Neural progenitor cell (in vitro differentiated cells): ENCODE data around the gene PCLO. TPM values are rescaled to one million over a fixed set of nuclear protein-coding genes. Genes with fewer than 3 reads are reported as not detected.

Experiments used
- DNase-seq: peaks from one replicate; pipeline ENCODE4 v3.0.0-alpha.2; 2016; ENCODE audit warnings: low spot score
- H2AFZ ChIP-seq: fragments of 200-600 bp; sonication (generic); replicated peaks from 2 replicates; pipeline ENCODE4 v1.6.1; 2016; ENCODE audit warnings: antibody characterized with exemption
- H3F3A ChIP-seq: fragments of 200-600 bp; sonication (generic); 2 replicates; pipeline ENCODE4 v1.6.1; 2016; ENCODE audit warnings: antibody characterized with exemption, low read depth
- H3K27ac ChIP-seq: fragments of 200-600 bp; sonication (generic); 2 replicates; pipeline ENCODE4 v1.5.1; 2016; ENCODE audit warnings: mild to moderate bottlenecking
- H3K27me3 ChIP-seq: fragments of 200-600 bp; sonication (generic); 2 replicates; pipeline ENCODE4 v1.6.1; 2016; ENCODE audit warnings: mild to moderate bottlenecking, moderate library complexity
- H3K36me3 ChIP-seq: fragments of 200-600 bp; sonication (generic); 2 replicates; pipeline ENCODE4 v1.5.1; 2016
- H3K4me1 ChIP-seq: fragments of 200-600 bp; sonication (generic); 2 replicates; pipeline ENCODE4 v1.6.1; 2016; ENCODE audit warnings: mixed run types
- H3K4me2 ChIP-seq: fragments of 200-600 bp; sonication (generic); 2 replicates; pipeline ENCODE4 v1.6.1; 2016
- H3K4me3 ChIP-seq: fragments of 200-600 bp; sonication (generic); 2 replicates; pipeline ENCODE4 v1.5.1; 2016
- H3K79me2 ChIP-seq: fragments of 200-600 bp; sonication (generic); 2 replicates; pipeline ENCODE4 v1.6.1; 2016; ENCODE audit warnings: low read depth
- H3K9ac ChIP-seq: fragments of 200-600 bp; sonication (generic); 2 replicates; pipeline ENCODE4 v1.6.1; 2016
- H3K9me3 ChIP-seq: fragments of 200-600 bp; sonication (generic); 2 replicates; pipeline ENCODE4 v1.5.1; 2016; ENCODE audit warnings: low read depth
- H4K20me1 ChIP-seq: fragments of 200-600 bp; sonication (generic); 2 replicates; pipeline ENCODE4 v1.6.1; 2016; ENCODE audit warnings: low read depth
- H3K27ac Mint-ChIP-seq: 3 replicates; pipeline ENCODE4 v1.8.0; 2021; ENCODE audit warnings: mixed read lengths
- H3K27me3 Mint-ChIP-seq: 2 replicates; pipeline ENCODE4 v1.8.0; 2022; ENCODE audit warnings: low read depth, mild to moderate bottlenecking, inconsistent platforms, moderate library complexity, mixed read lengths; ENCODE audit not compliant: insufficient read depth
- H3K36me3 Mint-ChIP-seq: 3 replicates; pipeline ENCODE4 v1.8.0; 2021; ENCODE audit warnings: mixed read lengths
- H3K4me1 Mint-ChIP-seq: 3 replicates; pipeline ENCODE4 v1.8.0; 2021; ENCODE audit warnings: mixed read lengths
- H3K4me3 Mint-ChIP-seq: 3 replicates; pipeline ENCODE4 v1.8.0; 2021; ENCODE audit warnings: mild to moderate bottlenecking, moderate library complexity, mixed read lengths
- H3K9me3 Mint-ChIP-seq: 3 replicates; pipeline ENCODE4 v1.8.0; 2020; ENCODE audit warnings: mixed read lengths
- EZH2 ChIP-seq: fragments of 200-600 bp; sonication (generic); IDR thresholded peaks from 2 replicates; pipeline ENCODE4 v1.6.1; 2017; ENCODE audit warnings: antibody characterized with exemption, mild to moderate bottlenecking, moderate library complexity
- EZH2phosphoT487 ChIP-seq: fragments of 200-600 bp; sonication (generic); IDR thresholded peaks from 2 replicates; pipeline ENCODE4 v1.6.1; 2017; ENCODE audit warnings: antibody characterized with exemption
- total RNA-seq: library from RNA; depleted of rRNA; stranded (reverse); fragments of >200 nt; gene quantifications from 2 replicates; pipeline ENCODE4 v1.2.3, GENCODE V29; 2015; ENCODE audit warnings: low replicate concordance
- TF ChIP-seq, protein P1 (sequence below): fragments of 200-600 bp; sonication (generic); IDR thresholded peaks from 2 replicates; pipeline ENCODE4 v1.5.1; 2017; ENCODE audit warnings: antibody characterized with exemption, mild to moderate bottlenecking

PCLO gene
- total RNA-seq, 1 donor from 2014 or later, result 2.0 TPM

DNA sequence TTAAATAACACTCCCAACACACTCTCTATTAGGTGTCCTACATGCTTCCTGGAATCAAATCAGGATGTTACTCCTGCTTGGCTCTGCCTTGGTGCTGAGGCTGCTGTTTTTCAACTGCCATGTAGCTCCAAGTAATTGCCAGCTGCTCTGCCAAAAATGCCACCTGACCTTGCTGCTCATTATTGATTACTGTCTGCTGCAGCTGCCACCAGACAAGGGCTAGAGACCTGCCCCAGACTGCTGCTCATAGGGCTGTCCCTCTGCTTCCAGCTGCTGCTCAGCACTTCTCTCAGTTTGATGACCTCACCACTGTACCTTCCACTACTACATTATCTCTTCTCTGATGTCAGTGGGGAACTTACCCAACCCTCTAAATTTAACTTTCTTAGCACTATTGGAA, 102.5 kb downstream of the PCLO start:
- H3K4me1 ChIP-seq, result no peaks in the 10 kb centered on the region
- Mint-ChIP-seq H3K27me3 (no peaks in the 10 kb centered on the region), H3K4me1 (no peaks in the 10 kb centered on the region), H3K36me3 (no peaks in the 10 kb centered on the region), H3K9me3 (no peaks in the 10 kb centered on the region), H3K4me3 (no peak overlapping the region), H3K27ac (no peak overlapping the region)
- H3K27me3 ChIP-seq, result no peaks in the 10 kb centered on the region
- H3F3A ChIP-seq, result no peaks in the 10 kb centered on the region
- no peaks in the 10 kb centered on the region for H3K36me3 ChIP-seq
- TF ChIP-seq, protein P1, sequence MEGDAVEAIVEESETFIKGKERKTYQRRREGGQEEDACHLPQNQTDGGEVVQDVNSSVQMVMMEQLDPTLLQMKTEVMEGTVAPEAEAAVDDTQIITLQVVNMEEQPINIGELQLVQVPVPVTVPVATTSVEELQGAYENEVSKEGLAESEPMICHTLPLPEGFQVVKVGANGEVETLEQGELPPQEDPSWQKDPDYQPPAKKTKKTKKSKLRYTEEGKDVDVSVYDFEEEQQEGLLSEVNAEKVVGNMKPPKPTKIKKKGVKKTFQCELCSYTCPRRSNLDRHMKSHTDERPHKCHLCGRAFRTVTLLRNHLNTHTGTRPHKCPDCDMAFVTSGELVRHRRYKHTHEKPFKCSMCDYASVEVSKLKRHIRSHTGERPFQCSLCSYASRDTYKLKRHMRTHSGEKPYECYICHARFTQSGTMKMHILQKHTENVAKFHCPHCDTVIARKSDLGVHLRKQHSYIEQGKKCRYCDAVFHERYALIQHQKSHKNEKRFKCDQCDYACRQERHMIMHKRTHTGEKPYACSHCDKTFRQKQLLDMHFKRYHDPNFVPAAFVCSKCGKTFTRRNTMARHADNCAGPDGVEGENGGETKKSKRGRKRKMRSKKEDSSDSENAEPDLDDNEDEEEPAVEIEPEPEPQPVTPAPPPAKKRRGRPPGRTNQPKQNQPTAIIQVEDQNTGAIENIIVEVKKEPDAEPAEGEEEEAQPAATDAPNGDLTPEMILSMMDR, result no peak
- TF ChIP-seq EZH2, result no peak
- TF ChIP-seq EZH2phosphoT487, result no peak
- H3K79me2 ChIP-seq, result no peaks in the 10 kb centered on the region
- no peak overlapping the region for H3K9ac ChIP-seq
- DNase-seq, result no peak
- no peak overlapping the region for H3K4me2 ChIP-seq
- H2AFZ ChIP-seq, result no peak overlapping the region
- no peak overlapping the region for H3K4me3 ChIP-seq
- no peak overlapping the region for H3K27ac ChIP-seq
- no peaks in the 10 kb centered on the region for H3K9me3 ChIP-seq
- H4K20me1 ChIP-seq, result no peaks in the 10 kb centered on the region

DNA sequence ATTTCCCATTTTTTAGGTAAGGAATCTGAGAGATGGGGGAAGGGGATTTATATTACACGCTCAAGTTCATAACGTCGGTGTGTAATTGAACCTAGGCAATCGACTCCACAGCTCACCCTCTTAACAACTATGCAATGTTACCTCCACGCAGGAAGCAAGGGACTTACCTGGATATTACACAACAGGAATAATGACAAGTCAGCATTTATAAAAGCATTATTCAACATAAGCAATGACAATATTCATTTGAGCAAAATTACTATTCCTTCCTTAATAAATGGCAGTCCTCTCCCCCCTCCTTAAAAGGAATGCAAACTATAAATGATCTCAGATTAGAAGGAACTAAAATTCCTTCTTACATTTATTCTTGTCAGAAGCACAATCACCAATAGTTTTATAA, 104.0 kb downstream of the PCLO start:
- Histone ChIP-seq H4K20me1 (no peaks in the 10 kb centered on the region), H3K27me3 (no peaks in the 10 kb centered on the region), H3K4me2 (no peak overlapping the region), H3K4me3 (no peak overlapping the region), H3K9ac (no peak overlapping the region), H2AFZ (no peak overlapping the region), H3K9me3 (no peaks in the 10 kb centered on the region), H3K27ac (no peak overlapping the region), H3K79me2 (no peaks in the 10 kb centered on the region), H3K36me3 (no peaks in the 10 kb centered on the region), H3K4me1 (no peaks in the 10 kb centered on the region), H3F3A (no peaks in the 10 kb centered on the region)
- Mint-ChIP-seq H3K36me3 (no peaks in the 10 kb centered on the region), H3K4me1 (no peaks in the 10 kb centered on the region), H3K4me3 (no peak overlapping the region), H3K27me3 (no peaks in the 10 kb centered on the region), H3K9me3 (no peaks in the 10 kb centered on the region), H3K27ac (no peak overlapping the region)
- no peak for DNase-seq
- no peak for TF ChIP-seq EZH2phosphoT487
- TF ChIP-seq, protein P1, result no peak
- TF ChIP-seq EZH2, result no peak

DNA sequence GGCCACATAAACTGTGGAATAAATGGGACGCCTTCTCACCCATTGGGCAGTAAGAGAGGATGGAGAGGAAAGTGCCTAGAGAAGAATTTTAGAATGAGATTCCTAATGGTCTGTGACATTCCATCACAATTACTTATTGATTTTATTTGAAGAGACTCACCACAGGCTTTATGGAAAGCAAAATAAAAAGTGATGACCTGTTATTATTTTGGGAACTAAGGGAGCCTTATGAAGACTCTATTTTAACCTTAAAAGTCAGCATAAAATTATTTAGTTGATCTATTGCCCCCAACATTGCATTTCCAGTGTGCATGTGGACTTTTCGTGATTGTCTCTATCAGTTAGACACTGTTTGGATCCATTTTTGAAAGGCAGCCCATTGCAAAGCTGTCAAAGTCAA, 107.5 kb downstream of the PCLO start:
- H3K4me1 Mint-ChIP-seq, result no peaks in the 10 kb centered on the region
- Histone ChIP-seq H3F3A (no peaks in the 10 kb centered on the region), H3K4me3 (no peak overlapping the region), H3K27me3 (no peaks in the 10 kb centered on the region), H3K36me3 (no peaks in the 10 kb centered on the region), H3K4me2 (no peak overlapping the region), H3K9me3 (no peaks in the 10 kb centered on the region), H3K9ac (no peak overlapping the region), H3K4me1 (no peaks in the 10 kb centered on the region), H2AFZ (no peak overlapping the region), H4K20me1 (no peaks in the 10 kb centered on the region), H3K27ac (no peak overlapping the region), H3K79me2 (no peaks in the 10 kb centered on the region)
- H3K27ac Mint-ChIP-seq, result no peak overlapping the region
- H3K36me3 Mint-ChIP-seq, result no peaks in the 10 kb centered on the region
- DNase-seq, result no peak
- H3K9me3 Mint-ChIP-seq, result no peaks in the 10 kb centered on the region
- TF ChIP-seq EZH2, result no peak
- H3K4me3 Mint-ChIP-seq, result no peak overlapping the region
- H3K27me3 Mint-ChIP-seq, result no peaks in the 10 kb centered on the region

DNA sequence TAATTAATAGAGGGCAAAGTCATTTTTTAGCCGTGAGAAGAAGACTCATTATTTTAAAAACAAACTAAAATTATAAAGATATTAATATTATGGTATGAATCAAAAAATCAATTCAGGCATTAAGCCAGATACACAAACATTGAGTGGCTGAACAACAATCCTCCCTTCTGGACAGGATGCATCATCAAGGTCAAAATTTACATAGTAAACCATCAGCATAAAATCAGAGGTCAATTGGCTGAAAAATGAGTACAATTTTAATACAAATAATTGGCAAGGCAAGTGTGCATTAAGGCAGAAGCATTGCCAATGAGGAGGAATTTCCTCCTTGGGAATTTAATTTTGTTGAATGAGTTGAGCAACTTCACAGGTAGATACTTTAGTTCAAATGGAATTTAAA, 108.2 kb downstream of the PCLO start:
- Histone ChIP-seq H3K4me2 (no peak overlapping the region), H3K36me3 (no peaks in the 10 kb centered on the region), H3K9me3 (no peaks in the 10 kb centered on the region), H4K20me1 (no peaks in the 10 kb centered on the region), H3K27me3 (no peaks in the 10 kb centered on the region), H2AFZ (no peak overlapping the region), H3K4me3 (no peak overlapping the region), H3K9ac (no peak overlapping the region), H3K4me1 (no peaks in the 10 kb centered on the region), H3K27ac (no peak overlapping the region), H3F3A (no peaks in the 10 kb centered on the region), H3K79me2 (no peaks in the 10 kb centered on the region)
- Mint-ChIP-seq H3K4me1 (no peaks in the 10 kb centered on the region), H3K36me3 (no peaks in the 10 kb centered on the region), H3K9me3 (no peaks in the 10 kb centered on the region), H3K27ac (no peak overlapping the region), H3K4me3 (no peak overlapping the region), H3K27me3 (no peaks in the 10 kb centered on the region)
- no peak for DNase-seq
- no peak for TF ChIP-seq EZH2
- TF ChIP-seq EZH2phosphoT487, result no peak
